HEK293 (cell line): Measurements from ENCODE around the gene MCM3AP.

ENCODE experiments used
- SETDB1 ChIP-seq: IDR thresholded peaks from one replicate; pipeline ENCODE4 v1.6.1; 2017; ENCODE audit warnings: mild to moderate bottlenecking, low read length, moderate library complexity, mixed read lengths; ENCODE audit not compliant: insufficient read length
- SP7 ChIP-seq: fragments of 450-650 bp; formaldehyde crosslinking; IDR thresholded peaks from 2 replicates; pipeline ENCODE4 v1.5.1; 2016; ENCODE audit warnings: missing biosample characterization, missing genetic modification characterization
- ZBTB1 ChIP-seq: fragments of 450-650 bp; formaldehyde crosslinking; IDR thresholded peaks from 2 replicates; pipeline ENCODE4 v1.5.1; 2016; ENCODE audit warnings: missing biosample characterization, missing genetic modification characterization
- ZNF571 ChIP-seq: fragments of 450-650 bp; formaldehyde crosslinking; IDR thresholded peaks from 2 replicates; pipeline ENCODE4 v1.5.0; 2017; ENCODE audit warnings: missing biosample characterization, missing genetic modification characterization
- TF ChIP-seq, protein P1 (sequence below): fragments of 450-650 bp; formaldehyde crosslinking; IDR thresholded peaks from 2 replicates; pipeline ENCODE4 v1.5.1; 2016; ENCODE audit warnings: missing biosample characterization, missing genetic modification characterization

DNA sequence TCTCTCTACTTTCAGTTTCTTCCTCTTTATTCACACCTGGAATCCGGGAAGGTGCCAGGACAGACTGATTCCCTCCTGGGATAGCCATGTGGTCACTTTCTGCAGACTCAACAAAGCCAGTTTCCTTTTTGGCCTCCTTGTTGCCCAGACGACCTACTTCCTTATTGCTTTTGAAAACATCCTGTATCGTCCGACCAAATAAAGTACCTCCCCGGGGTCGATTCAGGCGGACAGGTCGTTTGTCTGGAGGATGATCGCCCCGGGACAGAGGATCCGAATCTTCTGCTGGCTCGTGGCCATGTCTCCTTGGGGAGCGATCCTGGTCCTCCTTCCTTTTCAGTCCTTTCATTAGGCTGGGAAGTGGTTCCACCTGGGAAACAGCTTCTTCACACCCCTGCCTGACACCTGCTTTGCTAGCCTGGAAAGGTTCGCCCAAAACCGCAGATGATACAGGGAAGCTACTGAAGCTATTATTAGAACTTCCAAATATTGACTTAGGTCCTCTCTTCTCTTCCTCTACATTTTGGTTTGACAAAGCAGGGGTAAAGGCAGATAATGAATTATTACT, 1.2 kb downstream of the MCM3AP start:
- no peak for TF ChIP-seq ZBTB1 (tag by site-specific recombination)
- TF ChIP-seq SP7 (tag by site-specific recombination) = no peak
- TF ChIP-seq, protein P1, sequence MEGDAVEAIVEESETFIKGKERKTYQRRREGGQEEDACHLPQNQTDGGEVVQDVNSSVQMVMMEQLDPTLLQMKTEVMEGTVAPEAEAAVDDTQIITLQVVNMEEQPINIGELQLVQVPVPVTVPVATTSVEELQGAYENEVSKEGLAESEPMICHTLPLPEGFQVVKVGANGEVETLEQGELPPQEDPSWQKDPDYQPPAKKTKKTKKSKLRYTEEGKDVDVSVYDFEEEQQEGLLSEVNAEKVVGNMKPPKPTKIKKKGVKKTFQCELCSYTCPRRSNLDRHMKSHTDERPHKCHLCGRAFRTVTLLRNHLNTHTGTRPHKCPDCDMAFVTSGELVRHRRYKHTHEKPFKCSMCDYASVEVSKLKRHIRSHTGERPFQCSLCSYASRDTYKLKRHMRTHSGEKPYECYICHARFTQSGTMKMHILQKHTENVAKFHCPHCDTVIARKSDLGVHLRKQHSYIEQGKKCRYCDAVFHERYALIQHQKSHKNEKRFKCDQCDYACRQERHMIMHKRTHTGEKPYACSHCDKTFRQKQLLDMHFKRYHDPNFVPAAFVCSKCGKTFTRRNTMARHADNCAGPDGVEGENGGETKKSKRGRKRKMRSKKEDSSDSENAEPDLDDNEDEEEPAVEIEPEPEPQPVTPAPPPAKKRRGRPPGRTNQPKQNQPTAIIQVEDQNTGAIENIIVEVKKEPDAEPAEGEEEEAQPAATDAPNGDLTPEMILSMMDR (tag by site-specific recombination) = no peak
- TF ChIP-seq ZNF571 (tag by site-specific recombination) = no peak
- TF ChIP-seq SETDB1 = no peak
